Natural killer cell (primary cell): Measurements from ENCODE around the gene SLC6A11. TPM values are rescaled to one million over a fixed set of nuclear protein-coding genes. Genes with fewer than 3 reads are reported as not detected.

Source experiments
- ATAC-seq, 3 donors: fragments of 150-1000 bp in 2 of 3; fragments of 200-7000 bp in 1 of 3; cut with Tn5 transposase; 1 replicate in 1 of 3; 2 replicates in 2 of 3; pipeline ENCODE4 v1.10.0; 2021; ENCODE audit warnings: mild to moderate bottlenecking in 2 of 3, moderate library complexity in 2 of 3
- DNase-seq, 2 donors: peaks; one replicate each; pipeline versions ENCODE4 v3.0.0 to v3.0.0-alpha.2; 2013 to 2021; ENCODE audit warnings: mixed read lengths in 1 of 2
- H3K27ac ChIP-seq: one replicate; pipeline ENCODE4 v1.5.1; 2013; ENCODE audit warnings: mild to moderate bottlenecking, low read length
- H3K27me3 ChIP-seq: one replicate; pipeline ENCODE4 v1.6.1; 2013; ENCODE audit warnings: low read length; ENCODE audit not compliant: control insufficient read depth, insufficient read depth
- H3K36me3 ChIP-seq: one replicate; pipeline ENCODE4 v1.6.1; 2013; ENCODE audit warnings: low read length; ENCODE audit not compliant: control insufficient read depth, insufficient read depth
- H3K4me1 ChIP-seq: one replicate; pipeline ENCODE4 v1.6.1; 2013; ENCODE audit warnings: low read length; ENCODE audit not compliant: control insufficient read depth, insufficient read depth
- H3K4me3 ChIP-seq: one replicate; pipeline ENCODE4 v1.5.1; 2013; ENCODE audit warnings: low read length
- H3K9me3 ChIP-seq: one replicate; pipeline ENCODE4 v1.6.1; 2013; ENCODE audit warnings: low read length; ENCODE audit not compliant: control insufficient read depth, insufficient read depth
- H3K27ac Mint-ChIP-seq, 2 donors: one replicate each; pipeline ENCODE4 v1.8.0; 2022; ENCODE audit warnings: mild to moderate bottlenecking in 2 of 2, mixed read lengths in 2 of 2, moderate library complexity in 1 of 2
- H3K27me3 Mint-ChIP-seq, 2 donors: one replicate each; pipeline ENCODE4 v1.8.0; 2022; ENCODE audit warnings: low read depth in 2 of 2, mixed read lengths in 2 of 2
- H3K36me3 Mint-ChIP-seq: one replicate; pipeline ENCODE4 v1.8.0; 2022; ENCODE audit warnings: mixed read lengths
- H3K4me1 Mint-ChIP-seq, 2 donors: one replicate each; pipeline ENCODE4 v1.8.0; 2022; ENCODE audit warnings: mixed read lengths in 2 of 2
- H3K4me3 Mint-ChIP-seq: one replicate; pipeline ENCODE4 v1.8.0; 2022; ENCODE audit warnings: mild to moderate bottlenecking, moderate library complexity, mixed read lengths
- H3K9me3 Mint-ChIP-seq, 2 donors: one replicate each; pipeline ENCODE4 v1.8.0; 2022; ENCODE audit warnings: mixed read lengths in 2 of 2
- CTCF ChIP-seq: fragments of 200-600 bp; IDR thresholded peaks from one replicate; pipeline ENCODE4 v1.8.0; 2022; ENCODE audit warnings: antibody characterized with exemption
- WGBS: methylation state at CpG from one replicate; pipeline ENCODE4 v1.1.7; 2013; ENCODE audit warnings: missing lambda C conversion rate; ENCODE audit not compliant: insufficient coverage; 5-methylcytosine and 5-hydroxymethylcytosine counted together
- intact Hi-C: fragments of 100-400 bp; cut with micrococcal nuclease; formaldehyde crosslinking; loops from one replicate; pipeline ENCODE4 v1.14.2; 2022
- total RNA-seq, 4 donors: library from RNA; stranded (reverse); fragments of 120-200 nt in 1 of 4; gene quantifications; one replicate each; pipeline versions ENCODE4 v1.2.3 to v1.2.4, GENCODE V29; 2013 to 2022

Gene SLC6A11
- total RNA-seq, 3 donors from 2014 or later (not counting 1 experiment from before 2014, with no cell fraction given), result not detected

- DNase-seq, result no peak
- intact Hi-C loops, result no loop called here
- no peak for ATAC-seq
- Mint-ChIP-seq H3K27ac (no peak overlapping the region), H3K4me1 (no peaks in the 10 kb centered on the region), H3K36me3 (no peaks in the 10 kb centered on the region), H3K4me3 (no peak overlapping the region), H3K9me3 (no peaks in the 10 kb centered on the region), H3K27me3 (peaks cover 20 to 26% of the 10 kb centered on the region in 2 donors)
- no peaks in the 10 kb centered on the region for H3K9me3 ChIP-seq
- H3K4me1 ChIP-seq, result no peaks in the 10 kb centered on the region
- H3K27me3 ChIP-seq, result no peaks in the 10 kb centered on the region
- WGBS, result 86% methylated on average over 5 of the region's 7 CpGs
- TF ChIP-seq CTCF, result no peak
- no peaks in the 10 kb centered on the region for H3K36me3 ChIP-seq
- no peak overlapping the region for H3K27ac ChIP-seq
- no peak overlapping the region for H3K4me3 ChIP-seq
Observed at GRCh38 chr3:10980312-10980711, 164.3 kb downstream of the SLC6A11 start.

DNA sequence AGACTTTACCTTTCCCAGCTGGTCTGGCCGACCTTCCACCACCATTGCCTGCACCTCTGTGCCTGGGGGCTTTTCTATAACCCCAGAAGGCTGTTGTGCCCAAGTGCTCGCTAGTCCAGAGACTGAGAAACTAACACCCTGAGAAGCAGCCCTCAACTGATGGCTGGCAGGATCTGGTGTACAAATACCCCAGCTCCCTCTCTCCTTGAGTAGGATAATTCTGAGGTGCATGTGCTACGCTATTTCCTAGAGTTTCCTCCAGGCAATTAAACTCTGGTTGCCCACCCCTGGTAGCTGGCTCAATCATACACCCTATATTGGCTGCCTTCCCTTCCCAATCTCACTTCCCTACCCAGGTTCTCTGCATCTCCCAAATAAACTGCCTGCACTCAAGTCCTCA, 165.0 kb downstream of the SLC6A11 start:
- no peak overlapping the region for H3K27ac Mint-ChIP-seq
- intact Hi-C loops, result no loop called here
- ATAC-seq (no peak), DNase-seq (no peak)
- no peak overlapping the region for H3K4me3 Mint-ChIP-seq
- no peak for TF ChIP-seq CTCF
- no peaks in the 10 kb centered on the region for H3K9me3 Mint-ChIP-seq
- 79% methylated on average over 3 of the region's 3 CpGs for WGBS
- H3K27me3 Mint-ChIP-seq, result peaks cover 20 to 26% of the 10 kb centered on the region in 2 donors
- Histone ChIP-seq H3K4me3 (no peak overlapping the region), H3K27ac (no peak overlapping the region), H3K9me3 (no peaks in the 10 kb centered on the region), H3K36me3 (no peaks in the 10 kb centered on the region), H3K4me1 (no peaks in the 10 kb centered on the region), H3K27me3 (no peaks in the 10 kb centered on the region)
- no peaks in the 10 kb centered on the region for H3K4me1 Mint-ChIP-seq
- H3K36me3 Mint-ChIP-seq, result no peaks in the 10 kb centered on the region

DNA sequence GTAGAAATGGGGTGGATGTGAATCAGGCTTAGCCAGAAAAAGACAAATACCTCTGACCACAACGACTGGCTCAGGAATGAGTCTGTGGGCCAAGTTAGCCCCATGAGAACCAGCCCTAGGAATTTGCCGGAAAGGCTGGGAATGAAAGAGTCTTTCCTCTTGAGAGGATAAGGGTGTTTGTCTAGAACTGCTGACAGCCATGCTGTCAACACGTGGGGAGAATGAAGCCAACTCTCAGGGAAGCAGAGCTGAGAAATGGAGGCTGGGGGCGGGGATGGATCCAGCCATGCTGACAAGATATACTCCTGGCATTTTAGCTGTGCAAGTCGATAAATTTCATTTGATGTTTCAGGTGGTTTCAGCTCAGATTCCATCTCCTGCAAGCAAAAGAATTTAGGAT, 165.9 kb downstream of the SLC6A11 start:
- TF ChIP-seq CTCF, result no peak
- Mint-ChIP-seq H3K4me1 (no peaks in the 10 kb centered on the region), H3K36me3 (no peaks in the 10 kb centered on the region), H3K27me3 (peaks cover 18 to 26% of the 10 kb centered on the region in 2 donors), H3K4me3 (no peak overlapping the region), H3K9me3 (no peaks in the 10 kb centered on the region), H3K27ac (no peak overlapping the region)
- H3K27me3 ChIP-seq, result no peaks in the 10 kb centered on the region
- ATAC-seq (no peak), DNase-seq (no peak)
- 76% methylated on average over 5 of the region's 5 CpGs for WGBS
- intact Hi-C loops, result no loop called here
- H3K4me3 ChIP-seq, result no peak overlapping the region
- H3K27ac ChIP-seq, result no peak overlapping the region
- H3K4me1 ChIP-seq, result no peaks in the 10 kb centered on the region
- H3K9me3 ChIP-seq, result no peaks in the 10 kb centered on the region
- no peaks in the 10 kb centered on the region for H3K36me3 ChIP-seq

DNA sequence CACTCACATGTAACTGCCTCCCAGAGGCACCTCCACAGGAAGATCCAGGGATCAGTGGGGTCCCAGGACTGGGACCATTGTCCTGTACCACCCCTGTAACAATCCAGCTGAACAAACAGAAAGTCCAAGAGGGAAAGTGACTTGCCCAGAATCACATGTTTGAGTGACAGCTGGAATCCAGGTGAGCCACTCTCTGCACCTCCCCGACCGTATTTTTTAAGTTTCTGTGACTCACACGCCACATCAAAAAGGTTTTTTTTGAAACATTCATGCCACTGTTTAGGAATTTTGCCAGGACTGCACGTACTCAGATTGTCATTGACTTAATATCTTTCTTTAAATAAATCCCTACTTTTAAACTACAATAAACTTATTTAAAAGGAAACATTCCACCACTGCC, 166.8 kb downstream of the SLC6A11 start:
- Mint-ChIP-seq H3K27ac (no peak overlapping the region), H3K36me3 (no peaks in the 10 kb centered on the region), H3K9me3 (no peaks in the 10 kb centered on the region), H3K4me1 (no peaks in the 10 kb centered on the region), H3K27me3 (peaks cover 14 to 25% of the 10 kb centered on the region in 2 donors), H3K4me3 (no peak overlapping the region)
- Histone ChIP-seq H3K4me1 (no peaks in the 10 kb centered on the region), H3K9me3 (no peaks in the 10 kb centered on the region), H3K27ac (no peak overlapping the region), H3K27me3 (no peaks in the 10 kb centered on the region), H3K36me3 (no peaks in the 10 kb centered on the region), H3K4me3 (no peak overlapping the region)
- DNase-seq (no peak), ATAC-seq (no peak)
- intact Hi-C loops, result no loop called here
- WGBS, result 8% methylated on average over 4 of the region's 4 CpGs
- TF ChIP-seq CTCF, result no peak
